ENCODE measurements around the gene XIST. TPM values are rescaled to one million over a fixed set of nuclear protein-coding genes. Genes with fewer than 3 reads are reported as not detected.
"Not testable (repeated sequence)": the region's sequence is repeated elsewhere in the genome, so short reads cannot be mapped to it uniquely, and the experiment has no call there.

XIST gene
- total RNA-seq, 2 experiments from 2014 or later: not detected

- H3K27ac Mint-ChIP-seq; H3K27me3 Mint-ChIP-seq (ENCODE audit: low read depth); H3K4me1 Mint-ChIP-seq (ENCODE audit: low read depth); H3K4me3 Mint-ChIP-seq; intact Hi-C loops (cut with micrococcal nuclease); H3K9me3 Mint-ChIP-seq; DNase-seq; CTCF ChIA-PET; H3K36me3 Mint-ChIP-seq (ENCODE audit: low read depth): not testable (repeated sequence)
Observed at GRCh38 chrX:73819864-73820558, 32.5 kb downstream of the XIST start.

GRCh38 chrX:73818200-73819116, 34.1 kb downstream of the XIST start:
- CTCF ChIA-PET: no interaction called here

DNA sequence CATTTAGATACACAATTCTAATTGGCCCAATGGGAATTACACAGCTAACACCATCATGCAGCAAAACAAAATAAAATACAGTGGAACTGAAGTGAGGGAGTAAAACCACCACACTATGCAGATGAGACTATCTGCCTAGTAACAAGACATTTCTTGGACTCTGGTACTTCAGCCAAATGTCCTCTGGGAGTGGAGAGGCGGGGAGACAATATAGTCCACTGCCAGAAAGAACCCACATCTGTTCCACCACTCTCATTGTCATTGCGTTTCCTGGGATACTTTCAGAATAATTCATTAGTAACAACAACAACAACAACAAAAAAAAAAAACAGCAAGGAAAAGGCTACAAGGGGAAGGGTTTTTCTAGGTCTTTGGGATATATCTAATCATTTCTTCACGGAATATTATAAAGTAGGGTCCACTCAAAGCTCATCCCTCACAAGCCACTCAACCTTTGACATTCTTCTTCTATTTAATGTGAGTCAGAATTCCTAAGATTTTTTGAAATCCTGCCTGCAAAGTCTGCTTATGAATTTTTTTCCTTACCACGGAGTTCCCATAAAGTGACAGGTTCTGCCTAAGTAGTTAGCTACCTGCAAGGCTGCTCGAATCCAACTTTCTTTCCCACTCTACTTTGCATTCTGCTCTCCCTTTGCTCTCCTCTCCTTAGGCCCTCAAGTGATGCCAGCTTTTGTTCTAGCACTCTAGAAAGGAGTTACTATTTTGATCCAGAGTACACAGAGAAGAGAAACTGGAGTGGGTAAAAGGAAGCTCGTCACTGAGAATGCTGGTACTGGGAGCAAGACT, 34.9 kb downstream of the XIST start:
- DNase-seq: no peak
- no peaks in the 10 kb centered on the region for H3K9me3 Mint-ChIP-seq
- H3K27me3 Mint-ChIP-seq (ENCODE audit: low read depth): peaks cover 3% of the 10 kb centered on the region
- intact Hi-C loops (cut with micrococcal nuclease): no loop called here
- H3K36me3 Mint-ChIP-seq (ENCODE audit: low read depth): no peaks in the 10 kb centered on the region
- no peak overlapping the region for H3K4me3 Mint-ChIP-seq
- CTCF ChIA-PET: interaction anchor here (0.6 to 0.7 kb wide), 2 partner anchors 455 to 548 kb away, joined by 3 read pairs; no protein-coding TSS in a partner anchor
- H3K27ac Mint-ChIP-seq: no peak overlapping the region
- no peaks in the 10 kb centered on the region for H3K4me1 Mint-ChIP-seq (ENCODE audit: low read depth)

More at GRCh38 chrX:73818200-73819116, 34.1 kb downstream of the XIST start:
- no peak overlapping the region for H3K27ac Mint-ChIP-seq
- no peak for DNase-seq
- peaks cover 3% of the 10 kb centered on the region for H3K27me3 Mint-ChIP-seq (ENCODE audit: low read depth)
- intact Hi-C loops (cut with micrococcal nuclease): no loop called here
- H3K4me3 Mint-ChIP-seq: no peak overlapping the region
- no peaks in the 10 kb centered on the region for H3K36me3 Mint-ChIP-seq (ENCODE audit: low read depth)
- no peaks in the 10 kb centered on the region for H3K4me1 Mint-ChIP-seq (ENCODE audit: low read depth)
- H3K9me3 Mint-ChIP-seq: no peaks in the 10 kb centered on the region

- Mint-ChIP-seq H3K9me3 (no peaks in the 10 kb centered on the region), H3K4me3 (no peak overlapping the region), H3K27me3 (ENCODE audit: low read depth) (peaks cover 3% of the 10 kb centered on the region), H3K27ac (no peak overlapping the region), H3K36me3 (ENCODE audit: low read depth) (no peaks in the 10 kb centered on the region), H3K4me1 (ENCODE audit: low read depth) (no peaks in the 10 kb centered on the region)
- no peak for DNase-seq
- CTCF ChIA-PET: interaction anchor here (0.7 kb wide), 1 partner anchor 164 kb away, joined by 3 read pairs; no protein-coding TSS in a partner anchor
- intact Hi-C loops (cut with micrococcal nuclease): no loop called here
Observed at GRCh38 chrX:73812256-73812655, 40.3 kb downstream of the XIST start.

- H3K27me3 Mint-ChIP-seq (ENCODE audit: low read depth); H3K9me3 Mint-ChIP-seq; H3K27ac Mint-ChIP-seq; H3K36me3 Mint-ChIP-seq (ENCODE audit: low read depth); DNase-seq; H3K4me1 Mint-ChIP-seq (ENCODE audit: low read depth); intact Hi-C loops (cut with micrococcal nuclease); H3K4me3 Mint-ChIP-seq; CTCF ChIA-PET: not testable (repeated sequence)
Observed at GRCh38 chrX:73804109-73804508, 48.4 kb downstream of the XIST start.

DNA sequence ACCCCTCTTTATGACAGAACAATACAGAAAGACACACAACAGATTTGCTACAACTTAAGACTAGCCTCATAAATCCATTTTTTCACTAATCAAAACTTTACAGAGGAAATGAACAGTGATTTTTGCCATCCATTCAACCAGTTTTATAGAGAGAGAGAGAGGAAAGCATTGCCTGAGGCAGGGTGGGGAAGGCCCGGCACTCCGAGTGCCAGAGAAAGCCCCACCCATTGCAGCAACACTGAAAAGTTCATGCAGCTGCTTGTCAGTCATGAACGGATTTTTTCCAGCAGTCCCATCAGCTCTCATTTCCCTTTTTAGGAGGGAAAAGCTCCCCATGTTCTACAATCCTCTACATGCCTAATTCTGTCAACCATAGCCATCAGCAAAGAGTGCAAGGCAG, 52.6 kb downstream of the XIST start:
- Mint-ChIP-seq H3K27ac (no peak overlapping the region), H3K4me1 (ENCODE audit: low read depth) (no peaks in the 10 kb centered on the region), H3K36me3 (ENCODE audit: low read depth) (no peaks in the 10 kb centered on the region), H3K4me3 (no peak overlapping the region), H3K27me3 (ENCODE audit: low read depth) (no peaks in the 10 kb centered on the region), H3K9me3 (no peaks in the 10 kb centered on the region)
- no peak for DNase-seq
- intact Hi-C loops (cut with micrococcal nuclease): no loop called here
- CTCF ChIA-PET: no interaction called here

DNA sequence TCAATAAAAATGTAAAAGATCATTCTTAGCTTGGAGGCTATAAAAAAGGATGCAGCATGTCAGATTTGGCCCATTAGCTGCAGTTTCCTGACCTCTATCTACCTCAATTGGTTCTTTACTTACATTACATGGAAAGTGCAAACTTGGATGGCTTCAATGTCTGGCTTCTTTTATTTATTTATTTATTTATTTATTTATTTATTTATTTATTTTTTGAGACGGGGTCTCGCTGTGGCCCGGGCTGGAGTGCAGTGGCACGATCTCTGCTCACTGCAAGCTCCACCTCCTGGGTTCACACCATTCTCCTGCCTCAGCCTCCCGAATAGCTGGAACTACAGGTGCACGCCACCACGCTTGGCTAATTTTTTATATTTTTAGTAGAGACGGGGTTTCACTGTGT, 60.0 kb downstream of the XIST start:
- CTCF ChIA-PET; intact Hi-C loops (cut with micrococcal nuclease); H3K27me3 Mint-ChIP-seq (ENCODE audit: low read depth); H3K27ac Mint-ChIP-seq; H3K36me3 Mint-ChIP-seq (ENCODE audit: low read depth); H3K9me3 Mint-ChIP-seq; H3K4me3 Mint-ChIP-seq; H3K4me1 Mint-ChIP-seq (ENCODE audit: low read depth); DNase-seq: not testable (repeated sequence)

DNA sequence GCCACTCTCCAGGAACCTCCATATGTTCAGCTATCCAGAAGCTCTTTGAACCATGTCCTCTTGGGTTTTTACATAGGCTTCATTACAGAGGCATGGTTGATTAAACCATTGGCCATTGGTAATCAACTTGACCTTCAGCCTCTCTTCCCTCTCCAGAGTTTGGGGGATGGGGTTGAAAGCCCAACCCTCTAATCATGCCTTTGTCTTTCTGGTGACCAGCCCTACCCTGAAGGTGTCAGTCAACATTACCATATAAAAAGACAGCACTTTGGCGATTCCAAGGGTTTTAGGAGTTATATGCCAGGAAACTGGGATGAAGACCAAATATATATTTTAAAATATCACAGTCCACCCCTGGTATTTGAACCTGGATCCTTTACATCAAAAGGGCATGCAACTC, 67.0 kb downstream of the XIST start:
- Mint-ChIP-seq H3K4me1 (ENCODE audit: low read depth) (no peaks in the 10 kb centered on the region), H3K9me3 (peaks cover 6% of the 10 kb centered on the region)

More for the DNA sequence above, 67.0 kb downstream of the XIST start:
- Mint-ChIP-seq H3K4me3 (no peak overlapping the region), H3K27me3 (ENCODE audit: low read depth) (no peaks in the 10 kb centered on the region), H3K36me3 (ENCODE audit: low read depth) (no peaks in the 10 kb centered on the region), H3K27ac (no peak overlapping the region)
- CTCF ChIA-PET: no interaction called here
- intact Hi-C loops (cut with micrococcal nuclease): no loop called here
- no peak for DNase-seq

Measured in activated naive CD4-positive, alpha-beta T cell treated with anti-CD3 and anti-CD28 coated beads for 36 hours (primary cell).